HG03196 (cell line): ENCODE results near the gene PDE4D.
"Not testable (repeated sequence)": the region's sequence is repeated elsewhere in the genome, so short reads cannot be mapped to it uniquely, and the experiment has no call there.

Source experiments
- ATAC-seq: cut with Tn5 transposase; IDR thresholded peaks from one replicate; pipeline ENCODE4 v1.9.1; 2021; ENCODE audit not compliant: unreplicated experiment

The PDE4D gene

GRCh38 chr5:59769832-59770231, 123.7 kb downstream of the PDE4D start:
- no peak for ATAC-seq

- no peak for ATAC-seq
These were observed 124.5 kb downstream of the PDE4D start for GRCh38 chr5:59769041-59769360.

- no peak for ATAC-seq
These were observed 125.1 kb downstream of the PDE4D start for GRCh38 chr5:59768152-59769040.

GRCh38 chr5:59767681-59768151, 125.8 kb downstream of the PDE4D start:
- ATAC-seq, result no peak

- ATAC-seq, result no peak
These were observed 126.3 kb downstream of the PDE4D start for GRCh38 chr5:59767211-59767605.

- no peak for ATAC-seq
These were observed 126.9 kb downstream of the PDE4D start for GRCh38 chr5:59766427-59767210.

- no peak for ATAC-seq
These were observed 128.1 kb downstream of the PDE4D start for GRCh38 chr5:59765446-59765845.

- ATAC-seq, result no peak
These were observed 129.2 kb downstream of the PDE4D start for GRCh38 chr5:59764361-59764760.

- no peak for ATAC-seq
These were observed 130.0 kb downstream of the PDE4D start for GRCh38 chr5:59763541-59763940.

GRCh38 chr5:59762232-59762631, 131.3 kb downstream of the PDE4D start:
- not testable (repeated sequence) for ATAC-seq

GRCh38 chr5:59760785-59761348, 132.7 kb downstream of the PDE4D start:
- ATAC-seq, result peak; percentile 80

GRCh38 chr5:59759600-59760351, 133.8 kb downstream of the PDE4D start:
- no peak for ATAC-seq

GRCh38 chr5:59758566-59758965, 135.0 kb downstream of the PDE4D start:
- ATAC-seq, result no peak

- no peak for ATAC-seq
These were observed 136.1 kb downstream of the PDE4D start for GRCh38 chr5:59757442-59757841.

- no peak for ATAC-seq
These were observed 137.0 kb downstream of the PDE4D start for GRCh38 chr5:59756373-59757035.

GRCh38 chr5:59755476-59755875, 138.1 kb downstream of the PDE4D start:
- ATAC-seq, result no peak

GRCh38 chr5:59753599-59753998, 139.9 kb downstream of the PDE4D start:
- no peak for ATAC-seq

GRCh38 chr5:59749782-59750520, 143.6 kb downstream of the PDE4D start:
- ATAC-seq, result no peak

GRCh38 chr5:59748036-59748663, 145.4 kb downstream of the PDE4D start:
- not testable (repeated sequence) for ATAC-seq
